CD4-positive, alpha-beta T cell treated with Interleukin-1 beta for 1 hour (primary cell): ENCODE measurements around the gene NPEPL1.

Experiments
- DNase-seq, 2 donors: peaks; one replicate each; pipeline ENCODE4 v3.0.0-alpha.2; 2020 to 2022

Gene NPEPL1

DNA sequence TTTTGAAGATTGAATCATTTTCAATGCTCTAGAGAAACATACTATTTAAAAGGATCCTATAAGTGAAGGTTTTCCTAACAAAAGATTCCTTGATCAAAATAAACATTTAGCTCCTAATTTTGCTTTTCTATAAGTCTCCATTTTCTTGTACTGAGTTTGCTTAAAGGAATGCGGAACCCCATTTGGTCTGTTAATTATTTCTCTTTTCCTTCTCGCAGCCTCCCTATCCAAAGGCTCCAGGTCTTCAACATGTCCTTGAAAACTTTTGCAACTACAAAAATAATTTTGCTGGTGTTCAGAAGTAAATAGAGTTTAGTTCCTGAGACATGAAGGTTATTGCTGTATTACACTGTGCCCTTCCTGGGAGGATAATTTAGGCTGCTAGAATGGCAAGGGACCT is 8.3 kb upstream of the NPEPL1 start:
- DNase-seq = no peak

DNA sequence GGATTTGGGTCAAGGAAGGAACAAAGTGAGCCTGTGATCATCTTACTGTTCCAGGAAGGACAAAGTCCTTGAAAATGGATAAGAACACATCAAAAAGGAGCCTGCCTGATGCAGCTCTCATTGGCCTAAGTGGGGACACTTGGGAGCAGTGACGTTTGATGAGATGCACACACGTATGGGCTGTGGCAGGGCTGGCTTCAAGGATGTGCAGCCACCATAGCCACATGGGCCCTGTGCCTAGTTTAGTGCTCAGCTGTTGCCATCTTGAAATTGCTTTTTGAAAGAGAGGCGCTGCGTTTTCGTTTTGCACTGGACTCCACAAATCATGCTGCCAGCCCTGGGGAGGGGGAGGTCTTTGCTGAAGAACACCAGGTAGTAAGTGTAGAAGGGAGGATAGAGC is 6.6 kb upstream of the NPEPL1 start:
- DNase-seq = no peak

- no peak for DNase-seq
Observed at GRCh38 chr20:58688414-58688813, 4.2 kb upstream of the NPEPL1 start.

DNA sequence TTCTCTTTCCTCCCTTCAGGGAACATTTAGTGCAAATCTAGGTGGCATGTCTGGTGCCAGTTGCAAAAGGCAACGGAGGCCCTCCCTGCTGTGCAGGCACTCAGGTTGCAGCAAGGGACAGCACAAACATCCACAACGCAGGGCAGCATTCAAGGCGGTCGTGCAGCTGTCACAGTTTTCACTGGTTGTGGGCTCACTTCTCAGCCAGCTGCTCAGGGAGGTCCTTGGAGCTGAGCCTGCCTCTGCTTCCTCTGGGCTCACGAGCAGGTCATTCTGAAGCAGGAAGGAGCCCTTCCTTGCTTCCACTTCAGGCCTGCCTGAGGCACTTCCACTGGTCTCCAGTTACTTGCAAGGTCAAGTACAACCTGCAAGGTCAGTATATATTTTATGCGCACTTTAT is 3.8 kb upstream of the NPEPL1 start:
- no peak for DNase-seq

DNA sequence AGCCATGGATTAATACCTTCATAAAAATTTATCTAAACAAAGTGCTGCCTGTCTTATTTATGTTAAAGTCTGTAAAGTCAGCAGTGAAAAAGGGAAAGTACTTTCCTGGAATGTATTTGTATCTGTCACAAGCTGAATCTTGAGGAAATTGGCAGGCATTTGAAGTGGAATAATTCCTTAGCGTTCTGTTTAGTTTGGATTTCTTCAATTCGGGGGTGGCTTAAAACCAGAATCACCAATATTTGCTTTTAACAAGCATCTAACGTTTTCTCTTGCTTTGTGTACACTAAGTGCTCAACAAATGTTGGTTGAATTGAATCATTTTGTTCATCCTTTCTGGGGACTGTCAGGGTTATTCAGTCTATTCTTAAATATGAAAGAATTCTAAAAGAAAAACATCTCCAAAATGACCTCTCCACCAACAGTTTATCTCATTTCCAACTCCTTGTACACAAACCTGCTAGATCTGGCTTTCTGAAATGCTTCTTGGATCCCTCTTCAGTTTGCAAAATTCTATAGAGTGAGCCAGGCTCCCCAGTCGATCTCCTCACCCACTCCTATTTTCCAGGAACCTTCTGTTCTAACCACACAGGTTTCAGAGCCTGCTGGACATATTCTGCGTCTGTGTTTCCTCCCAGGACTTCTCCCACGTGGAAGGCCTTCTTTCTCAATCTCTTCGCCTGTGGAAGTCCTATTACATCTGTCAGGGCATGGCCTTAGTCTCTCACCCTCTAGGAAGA is 2.0 kb upstream of the NPEPL1 start:
- no peak for DNase-seq

DNA sequence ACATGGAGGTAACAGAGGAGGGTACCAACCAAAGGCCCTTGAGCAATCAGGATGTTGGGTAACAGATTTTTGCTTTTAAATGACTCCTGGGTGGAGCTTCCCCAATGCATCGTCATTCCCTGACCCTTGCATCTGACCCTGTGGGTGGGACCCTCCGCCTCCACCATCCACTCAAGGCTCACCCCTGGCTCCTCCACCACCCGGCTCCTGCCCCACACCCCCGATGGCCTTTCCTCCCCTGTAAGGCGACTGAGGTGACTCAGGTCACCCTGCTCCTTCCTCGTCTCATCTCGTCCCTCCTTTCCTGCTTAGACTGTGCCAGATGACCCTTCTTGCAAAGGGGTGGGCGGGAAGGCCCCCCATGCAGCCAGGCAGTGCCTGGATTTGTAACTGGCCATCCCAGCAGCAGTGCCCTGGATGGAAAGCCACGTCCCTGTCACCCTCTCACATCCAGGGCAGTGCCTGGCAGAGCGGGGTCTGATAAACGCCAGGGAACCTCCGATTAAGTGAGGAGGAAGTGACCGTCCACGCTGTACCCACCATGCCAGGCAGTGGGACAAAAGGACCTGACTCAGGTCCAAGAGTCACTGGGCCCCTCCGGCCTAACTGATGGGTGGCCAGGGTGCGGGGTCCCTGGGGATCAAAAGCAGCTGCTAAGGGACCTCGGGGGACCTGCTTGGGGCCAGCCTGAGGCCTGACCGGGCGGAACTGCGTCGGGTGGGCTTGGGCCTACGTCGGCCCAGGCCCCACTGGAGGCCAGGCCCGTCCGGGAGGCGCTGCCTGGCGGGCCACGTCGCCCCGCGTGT is 624 bp upstream of the NPEPL1 start:
- peak; percentile 11 to 76 for DNase-seq

DNA sequence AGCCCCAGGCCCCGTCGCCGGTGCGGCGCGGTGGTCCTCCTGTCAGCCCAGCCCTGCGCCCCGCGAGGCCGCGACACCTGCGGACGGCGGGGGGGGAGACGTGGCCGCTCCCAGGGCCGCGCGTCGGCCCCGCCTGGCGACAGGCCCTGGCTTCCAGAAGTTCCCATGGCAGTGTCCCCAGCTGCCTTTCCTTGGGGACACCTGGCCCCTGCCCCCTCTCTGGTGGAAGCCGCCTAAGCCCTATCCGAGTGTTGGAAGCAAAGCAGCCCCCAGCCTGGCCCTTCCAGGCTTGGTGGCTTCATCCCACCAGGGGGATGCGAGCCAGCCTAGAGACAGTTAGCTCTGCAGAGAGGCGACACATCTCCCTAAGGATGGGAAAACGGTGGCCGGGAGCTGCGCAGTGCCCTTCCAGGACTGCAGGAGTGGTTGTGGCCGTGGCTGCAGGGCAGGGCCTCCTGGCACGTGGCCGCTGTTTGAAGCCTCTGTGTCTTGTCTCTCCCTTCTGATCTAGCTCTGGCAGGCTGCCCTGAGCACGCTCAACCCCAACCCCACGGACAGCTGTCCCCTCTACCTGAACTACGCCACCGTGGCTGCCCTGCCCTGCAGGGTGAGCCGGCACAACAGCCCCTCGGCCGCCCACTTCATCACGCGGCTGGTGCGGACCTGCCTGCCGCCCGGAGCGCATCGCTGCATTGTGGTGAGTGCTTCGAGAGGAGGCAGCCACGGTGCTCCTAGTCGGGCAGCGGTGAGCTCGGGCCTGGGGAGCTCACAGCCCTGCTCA is 816 bp downstream of the NPEPL1 start:
- no peak for DNase-seq

DNA sequence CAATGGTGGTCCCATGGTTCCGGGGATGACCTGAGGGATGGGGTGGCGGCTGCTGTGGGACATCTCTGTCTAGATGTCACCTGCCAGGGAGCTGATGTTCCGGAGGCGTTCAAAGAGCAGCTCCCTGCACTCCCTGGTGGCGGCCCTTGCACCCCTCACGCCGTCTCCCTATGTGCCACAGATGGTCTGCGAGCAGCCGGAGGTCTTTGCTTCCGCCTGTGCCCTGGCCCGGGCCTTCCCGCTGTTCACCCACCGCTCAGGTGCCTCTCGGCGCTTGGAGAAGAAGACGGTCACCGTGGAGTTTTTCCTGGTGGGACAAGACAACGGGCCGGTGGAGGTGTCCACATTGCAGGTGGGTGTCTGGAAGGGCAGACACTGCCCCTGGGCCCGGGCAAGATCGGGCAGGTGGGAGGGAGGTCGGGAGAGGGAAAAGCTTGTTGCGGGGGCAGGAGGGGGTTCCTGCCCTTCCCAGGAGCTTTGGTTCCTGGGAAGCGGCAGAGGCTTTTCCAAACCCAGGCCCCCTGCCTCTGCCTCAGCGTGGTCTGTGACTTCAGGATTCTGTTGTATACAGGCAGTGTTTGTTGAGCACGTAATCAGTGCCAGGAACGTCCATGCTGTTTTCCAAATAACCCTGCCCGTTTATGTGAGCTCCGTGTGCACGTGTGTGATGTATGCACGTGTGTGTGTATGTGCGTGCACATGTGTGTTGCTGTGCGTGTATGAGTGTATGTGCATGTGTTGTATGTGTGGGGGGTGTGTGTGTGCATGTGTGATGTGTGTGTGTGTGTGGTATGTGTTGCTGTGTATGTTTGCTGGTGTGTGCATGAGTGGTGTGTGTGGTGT is 1.9 kb downstream of the NPEPL1 start:
- no peak for DNase-seq

DNA sequence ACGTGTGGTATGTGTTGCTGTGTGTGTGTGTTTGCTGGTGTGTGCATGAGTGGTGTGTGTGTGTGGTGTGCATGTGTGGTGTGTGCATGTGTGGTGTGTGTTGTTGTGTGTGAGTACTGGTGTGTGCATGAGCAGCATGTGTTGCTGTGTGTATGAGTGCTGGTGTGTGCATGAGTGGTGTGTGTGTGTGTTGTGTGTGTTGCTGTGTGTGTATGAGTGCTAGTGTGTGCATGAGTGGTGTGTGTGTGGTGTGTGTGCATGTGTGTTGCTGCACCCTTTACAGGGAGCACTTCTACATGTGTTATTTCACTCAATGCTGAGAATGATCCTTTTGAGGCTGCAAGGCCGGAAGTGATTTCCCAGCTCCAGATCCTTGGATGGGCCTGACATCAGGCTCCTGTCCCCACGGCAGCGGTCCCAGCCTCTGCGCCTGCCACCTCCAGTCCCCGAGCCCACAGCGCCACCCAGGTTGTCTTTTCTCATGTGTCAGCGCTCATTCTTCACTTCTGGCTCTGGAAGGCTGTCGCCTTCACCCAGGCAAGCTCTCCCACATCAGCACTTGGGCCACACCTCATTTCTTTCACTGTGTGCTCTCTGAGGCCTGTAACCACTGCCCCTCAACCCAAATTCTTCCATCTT is 2.6 kb downstream of the NPEPL1 start:
- DNase-seq = no peak

DNA sequence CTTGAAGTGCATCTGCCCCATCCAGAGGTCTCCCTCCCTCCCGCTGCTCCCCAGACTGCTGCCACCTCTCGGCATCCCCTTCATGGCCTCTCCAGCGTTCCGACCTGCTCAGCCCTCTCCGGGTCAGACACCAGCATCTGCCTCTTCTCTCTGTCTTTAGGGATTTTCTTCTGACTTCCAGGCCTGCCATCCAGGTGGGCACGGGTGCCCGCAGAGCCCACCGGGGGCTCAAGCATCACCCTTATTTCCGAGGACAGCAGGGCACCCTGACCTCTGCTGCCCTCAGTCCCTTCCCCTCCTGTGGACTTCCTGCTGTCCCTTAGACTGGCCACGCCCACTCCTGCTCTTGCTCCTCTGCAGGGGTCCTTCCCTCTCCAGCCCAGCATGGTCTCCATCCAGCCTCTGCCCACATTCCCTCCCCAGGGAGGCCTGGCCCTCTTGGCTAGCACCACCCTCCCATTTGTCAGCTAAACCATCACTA is 3.3 kb downstream of the NPEPL1 start:
- DNase-seq = no peak

- no peak for DNase-seq
Observed at GRCh38 chr20:58696411-58696961, 3.9 kb downstream of the NPEPL1 start.

DNA sequence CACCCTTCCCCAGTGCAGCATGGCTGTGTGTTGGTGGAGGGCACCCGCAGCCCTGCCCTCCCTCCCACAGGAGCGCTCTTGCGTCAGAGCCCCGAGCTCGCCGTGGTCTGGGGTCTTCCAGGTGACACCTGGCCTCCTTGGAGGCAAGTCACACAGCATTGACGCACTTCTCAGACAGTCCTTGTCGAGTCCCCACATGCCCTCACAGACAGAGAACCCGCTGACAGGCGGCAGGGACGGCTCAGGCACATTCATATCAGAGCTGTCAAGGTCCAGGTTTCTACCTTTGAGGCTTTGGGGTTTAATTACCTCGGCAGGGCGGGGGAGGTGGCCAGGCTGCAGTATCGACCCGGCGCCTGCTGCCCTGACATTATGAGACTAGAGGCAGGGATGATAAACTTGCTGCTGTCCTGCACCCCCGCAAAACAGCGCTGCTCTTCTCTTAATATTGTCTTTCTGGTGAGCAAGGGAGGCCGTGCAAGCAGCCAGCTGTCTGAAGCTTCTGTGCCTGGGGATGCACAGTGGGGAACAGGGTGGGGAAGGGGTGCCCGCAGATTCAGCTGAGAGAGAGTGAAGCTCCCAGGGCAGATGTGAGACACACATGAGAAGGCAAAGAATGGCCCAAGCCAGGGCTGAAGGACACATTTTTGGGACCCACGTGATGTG is 4.7 kb downstream of the NPEPL1 start:
- no peak for DNase-seq

- no peak for DNase-seq
Observed at GRCh38 chr20:58697867-58698703, 5.5 kb downstream of the NPEPL1 start.

DNA sequence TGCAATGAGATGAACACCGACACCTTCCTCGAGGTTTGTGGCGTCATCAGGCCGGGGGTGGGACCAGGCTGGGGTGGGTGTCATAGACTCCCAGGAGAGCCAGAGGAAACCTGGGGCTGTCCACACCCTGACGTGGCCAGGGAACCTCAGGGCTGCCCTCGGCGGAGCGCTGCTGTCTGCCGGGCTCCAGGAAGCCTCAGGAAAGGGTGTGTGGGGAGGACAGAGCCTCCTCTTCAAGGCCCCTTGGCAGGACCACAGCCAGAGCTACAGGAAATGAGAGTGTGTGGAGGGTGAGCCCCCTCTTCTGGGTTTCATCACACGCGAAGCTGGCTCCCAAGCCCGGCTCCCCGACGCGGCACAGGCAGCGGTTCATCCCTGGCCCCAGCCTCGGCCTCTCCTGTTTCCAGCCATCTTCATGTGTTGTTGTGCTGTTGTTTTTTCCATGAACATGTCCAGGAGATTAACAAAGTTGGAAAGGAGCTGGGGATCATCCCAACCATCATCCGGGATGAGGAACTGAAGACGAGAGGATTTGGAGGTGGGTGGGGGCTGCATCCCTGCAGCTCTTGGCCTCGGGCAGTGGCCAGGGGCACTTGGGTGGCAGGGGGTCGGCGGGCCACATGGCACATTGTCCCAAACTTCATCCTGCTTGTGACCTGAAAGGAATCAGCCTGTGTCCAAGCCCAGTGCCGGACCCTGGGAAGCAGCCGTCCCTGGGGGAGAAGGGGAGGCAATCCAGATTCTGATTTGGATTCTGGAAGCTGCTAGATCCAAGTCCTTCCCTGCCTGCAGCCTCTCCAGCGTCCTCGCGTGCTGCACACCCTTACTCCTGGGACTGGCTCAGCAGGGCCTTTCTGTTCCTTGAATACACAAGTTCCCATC is 6.4 kb downstream of the NPEPL1 start:
- DNase-seq = no peak

DNA sequence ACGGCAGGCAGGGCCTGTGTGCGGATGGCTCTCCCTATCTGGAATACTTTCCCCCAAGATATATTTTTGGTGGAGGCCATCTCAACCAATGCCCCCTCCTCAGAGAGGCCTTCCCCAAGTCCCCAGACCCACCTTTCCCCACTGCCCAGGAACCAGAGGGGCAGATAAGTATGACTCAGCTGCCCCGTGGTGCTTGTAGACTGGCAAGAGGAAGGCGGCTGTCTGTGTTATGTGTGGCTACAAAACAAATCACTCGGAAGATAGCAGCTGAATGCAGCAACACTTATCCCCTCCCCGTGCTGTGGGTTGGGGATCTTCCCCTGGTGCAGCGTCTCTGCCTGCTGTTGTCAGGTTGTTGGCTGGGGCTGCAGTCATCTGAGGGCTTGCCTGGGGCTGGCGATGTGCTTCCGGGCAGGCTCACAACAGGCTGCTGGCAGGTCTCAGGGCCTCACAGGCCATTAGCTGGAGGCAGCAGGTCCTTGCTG is 7.1 kb downstream of the NPEPL1 start:
- no peak for DNase-seq

GRCh38 chr20:58700121-58700821 is 7.7 kb downstream of the NPEPL1 start:
- DNase-seq = no peak

GRCh38 chr20:58700823-58701222 is 8.2 kb downstream of the NPEPL1 start:
- no peak for DNase-seq
